RWPE1 (cell line): Measurements from ENCODE around the gene SYT6.

Experiments used
- CTCF ChIA-PET: fragments of 350-600 bp; sonication (Branson Sonifier 250); formaldehyde crosslinking; extraction: SDS; loops from one replicate; lab custom pipeline; 2021; lab: Yijun Ruan, JAX
- POLR2A ChIA-PET: fragments of 400-600 bp; formaldehyde crosslinking; extraction: SDS; loops from one replicate; lab custom pipeline; 2020; ENCODE audit warnings: antibody characterized with exemption; ENCODE audit not compliant: low non-redundant PET; lab: Yijun Ruan, JAX
- DNase-seq: peaks from one replicate; pipeline ENCODE4 v3.0.0; 2012; ENCODE audit warnings: low spot score
- H3K27ac ChIP-seq: fragments of 450-650 bp; 2 replicates; pipeline ENCODE4 v1.5.1; 2017
- TF ChIP-seq, protein P1 (sequence below): fragments of 450-650 bp; conservative IDR thresholded peaks from 2 replicates; pipeline ENCODE4 v1.5.1; 2017; ENCODE audit warnings: low read depth, mild to moderate bottlenecking

The SYT6 gene

DNA sequence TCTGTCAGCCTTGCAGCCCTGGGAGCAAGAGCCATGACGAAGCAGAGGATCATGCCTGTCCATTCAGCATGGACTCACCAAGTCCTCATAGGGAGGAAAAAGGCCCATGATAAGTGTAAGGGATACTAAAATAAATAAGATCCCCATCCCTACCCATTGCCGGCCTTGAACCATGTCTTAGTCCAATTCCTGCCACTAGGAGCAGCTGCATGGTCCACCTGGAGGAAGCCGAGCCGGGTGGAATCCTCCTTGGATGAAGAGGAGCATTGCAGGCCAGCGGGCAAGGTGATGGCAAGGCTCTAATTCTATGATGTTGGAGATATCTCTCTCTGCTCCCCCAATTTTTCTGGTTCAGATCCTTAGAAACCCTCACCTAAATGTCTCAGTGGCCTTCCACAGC is 38.7 kb upstream of the SYT6 start:
- no peak for DNase-seq
- CTCF ChIA-PET: no interaction called here
- POLR2A ChIA-PET: no interaction called here
- H3K27ac ChIP-seq: no peak overlapping the region
- TF ChIP-seq, protein P1, sequence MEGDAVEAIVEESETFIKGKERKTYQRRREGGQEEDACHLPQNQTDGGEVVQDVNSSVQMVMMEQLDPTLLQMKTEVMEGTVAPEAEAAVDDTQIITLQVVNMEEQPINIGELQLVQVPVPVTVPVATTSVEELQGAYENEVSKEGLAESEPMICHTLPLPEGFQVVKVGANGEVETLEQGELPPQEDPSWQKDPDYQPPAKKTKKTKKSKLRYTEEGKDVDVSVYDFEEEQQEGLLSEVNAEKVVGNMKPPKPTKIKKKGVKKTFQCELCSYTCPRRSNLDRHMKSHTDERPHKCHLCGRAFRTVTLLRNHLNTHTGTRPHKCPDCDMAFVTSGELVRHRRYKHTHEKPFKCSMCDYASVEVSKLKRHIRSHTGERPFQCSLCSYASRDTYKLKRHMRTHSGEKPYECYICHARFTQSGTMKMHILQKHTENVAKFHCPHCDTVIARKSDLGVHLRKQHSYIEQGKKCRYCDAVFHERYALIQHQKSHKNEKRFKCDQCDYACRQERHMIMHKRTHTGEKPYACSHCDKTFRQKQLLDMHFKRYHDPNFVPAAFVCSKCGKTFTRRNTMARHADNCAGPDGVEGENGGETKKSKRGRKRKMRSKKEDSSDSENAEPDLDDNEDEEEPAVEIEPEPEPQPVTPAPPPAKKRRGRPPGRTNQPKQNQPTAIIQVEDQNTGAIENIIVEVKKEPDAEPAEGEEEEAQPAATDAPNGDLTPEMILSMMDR: no peak

DNA sequence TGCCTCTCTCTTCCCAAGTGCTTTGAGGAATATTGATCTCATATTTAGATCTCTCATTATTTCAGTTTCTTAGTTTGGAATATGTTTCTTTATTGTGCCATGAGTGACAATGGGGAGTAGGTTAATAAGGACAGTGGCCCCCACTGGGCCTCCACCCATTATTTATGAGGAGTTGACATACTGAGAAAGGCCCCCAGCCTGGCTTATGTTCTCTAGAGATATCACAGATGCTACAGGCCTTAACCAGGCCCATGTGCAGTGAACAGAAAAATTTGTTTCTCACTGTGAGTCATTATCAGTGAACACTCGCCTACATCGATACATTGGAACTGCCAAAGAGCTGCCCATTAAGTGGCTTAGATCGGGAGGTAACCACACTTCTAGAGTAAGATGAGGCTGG is 35.7 kb upstream of the SYT6 start:
- H3K27ac ChIP-seq: no peak overlapping the region
- ChIA-PET CTCF (no interaction called here), POLR2A (no interaction called here)
- DNase-seq: no peak
- TF ChIP-seq, protein P1: no peak

DNA sequence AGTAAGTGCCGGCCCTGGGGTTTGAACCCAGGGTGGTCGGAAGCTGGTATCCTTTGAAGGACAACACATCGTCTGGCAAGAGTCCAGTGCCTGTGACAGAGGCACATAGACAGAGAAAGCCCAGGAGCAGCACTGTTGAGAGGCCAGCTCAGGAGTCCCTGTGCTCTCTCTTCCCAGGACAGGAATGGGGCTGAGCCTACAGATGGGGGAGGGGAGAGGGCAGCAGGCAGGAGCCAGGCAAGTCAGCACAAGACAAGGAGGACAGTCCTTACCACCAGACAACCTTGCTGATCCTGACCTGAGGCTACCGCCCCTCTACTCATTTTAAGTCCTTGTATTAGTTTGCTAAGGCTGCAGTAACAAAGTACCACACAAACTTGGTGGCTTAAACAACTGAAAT is 27.7 kb upstream of the SYT6 start:
- no peak overlapping the region for H3K27ac ChIP-seq
- ChIA-PET POLR2A (no interaction called here), CTCF (interaction anchor here (0.9 kb wide), 1 partner anchor 100 kb away, joined by 3 read pairs; no protein-coding TSS in a partner anchor)
- TF ChIP-seq, protein P1: no peak
- no peak for DNase-seq

DNA sequence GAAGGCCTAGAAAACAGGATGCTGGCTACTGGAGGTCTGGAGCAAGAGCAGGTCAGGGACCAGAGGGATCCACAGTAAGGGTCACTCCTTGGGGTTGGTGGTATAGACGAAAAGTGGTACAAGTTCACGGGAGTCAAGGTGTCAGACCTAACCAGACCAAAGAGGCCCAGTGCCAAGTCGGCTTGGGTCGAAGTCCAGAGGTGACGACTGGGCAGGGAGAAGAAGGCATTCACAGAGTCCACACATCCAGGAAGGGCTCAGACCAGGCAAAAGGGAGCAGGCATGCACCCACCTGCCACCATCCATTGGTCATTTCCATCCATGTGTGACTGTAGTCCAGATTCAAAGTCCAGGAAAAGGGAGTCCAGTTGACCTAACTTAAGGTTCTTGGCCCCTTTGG is 27.1 kb upstream of the SYT6 start:
- CTCF ChIA-PET: no interaction called here
- POLR2A ChIA-PET: no interaction called here
- H3K27ac ChIP-seq: no peak overlapping the region
- DNase-seq: no peak
- TF ChIP-seq, protein P1: no peak

DNA sequence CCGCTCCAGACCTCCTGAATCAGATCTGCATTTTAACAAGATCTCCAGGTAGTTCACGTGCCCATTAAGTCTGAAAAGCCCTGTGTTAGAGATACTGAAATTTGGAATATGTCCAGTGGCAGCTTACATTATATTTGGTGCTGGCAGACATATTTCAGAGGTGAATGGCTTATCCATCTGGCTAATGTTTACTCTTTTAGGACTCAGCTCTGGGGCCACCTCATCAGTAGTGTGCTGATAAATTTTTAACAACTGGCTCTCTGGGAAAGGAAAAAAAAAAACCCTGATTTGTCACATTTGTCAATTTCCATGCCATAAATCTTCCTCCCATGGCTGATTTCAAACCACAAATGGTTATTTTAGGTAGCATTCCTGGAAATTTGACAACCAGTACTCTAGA is 25.3 kb upstream of the SYT6 start:
- no peak for DNase-seq
- TF ChIP-seq, protein P1: no peak
- ChIA-PET CTCF (interaction anchor here (0.6 kb wide), 1 partner anchor 145 kb away, joined by 3 read pairs; no protein-coding TSS in a partner anchor), POLR2A (no interaction called here)
- H3K27ac ChIP-seq: no peak overlapping the region

DNA sequence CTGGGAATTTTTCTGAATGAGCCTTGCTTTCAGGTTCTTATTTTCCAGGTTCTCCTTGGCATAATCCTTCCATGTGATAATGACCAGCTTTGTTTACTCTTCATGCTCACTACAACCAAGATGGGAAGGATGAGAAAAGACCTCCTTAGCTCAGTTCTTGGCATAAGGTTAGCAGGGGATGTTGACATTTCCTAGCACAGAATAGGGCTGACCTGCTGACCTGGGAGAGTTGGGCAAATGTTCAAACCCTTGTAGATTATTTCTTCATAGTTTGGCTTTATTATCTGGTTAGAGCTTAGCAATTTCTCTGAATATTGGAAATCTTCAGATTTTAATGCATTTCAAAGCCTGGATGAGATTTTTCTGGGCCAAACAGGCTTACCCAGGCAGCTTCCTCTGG is 23.6 kb upstream of the SYT6 start:
- ChIA-PET POLR2A (no interaction called here), CTCF (no interaction called here)
- TF ChIP-seq, protein P1: no peak
- no peak for DNase-seq
- H3K27ac ChIP-seq: no peak overlapping the region

DNA sequence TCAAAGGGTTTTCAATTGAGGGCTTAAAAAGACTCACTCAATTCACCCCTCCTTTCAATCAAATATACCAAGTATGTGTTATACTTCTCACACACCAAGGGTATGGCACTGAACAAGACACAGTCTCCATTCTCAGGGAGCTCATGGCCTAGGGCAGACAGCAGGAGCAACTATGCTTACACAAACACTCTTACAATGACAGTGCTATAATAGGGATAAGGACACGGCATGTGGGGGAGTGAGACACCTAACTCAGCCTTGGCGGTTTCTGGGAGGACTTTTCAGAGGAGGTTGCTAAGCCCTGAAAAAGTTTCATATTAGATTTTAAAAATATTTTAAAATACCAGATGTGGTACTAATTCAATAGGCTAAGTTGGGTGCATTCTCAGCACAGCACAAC is 22.7 kb upstream of the SYT6 start:
- TF ChIP-seq, protein P1: no peak
- no peak for DNase-seq
- POLR2A ChIA-PET: no interaction called here
- no peak overlapping the region for H3K27ac ChIP-seq
- CTCF ChIA-PET: no interaction called here
